CD4-positive, alpha-beta memory T cell (primary cell): ENCODE results near the gene KANSL1. TPM values are rescaled to one million over a fixed set of nuclear protein-coding genes. Genes with fewer than 3 reads are reported as not detected.
"Not testable (repeated sequence)": the region's sequence is repeated elsewhere in the genome, so short reads cannot be mapped to it uniquely, and the experiment has no call there.

Experiments
- CTCF ChIA-PET: fragments of 350-600 bp; sonication (Branson Sonifier 250); formaldehyde crosslinking; loops from one replicate; lab custom pipeline; 2021; ENCODE audit warnings: inconsistent platforms; ENCODE audit not compliant: partially characterized antibody; lab: Charles Lee
- POLR2A ChIA-PET: fragments of 350-600 bp; sonication (Branson Sonifier 250); formaldehyde crosslinking; loops from one replicate; lab custom pipeline; 2021; ENCODE audit not compliant: partially characterized antibody; lab: Charles Lee
- DNase-seq, 5 donors: peaks; one replicate each; pipeline versions ENCODE4 v3.0.0 to v3.0.0-alpha.2; 2020 to 2022; ENCODE audit warnings: mixed read lengths in 1 of 5
- H3K27ac ChIP-seq: one replicate; pipeline ENCODE4 v1.7.0; 2013; ENCODE audit warnings: low read depth, low read length
- H3K27me3 ChIP-seq: 2 replicates; pipeline ENCODE4 v1.7.0; 2013; ENCODE audit warnings: mild to moderate bottlenecking, low read length, moderate library complexity; ENCODE audit not compliant: insufficient read depth
- H3K36me3 ChIP-seq: 2 replicates; pipeline ENCODE4 v1.7.0; 2013; ENCODE audit warnings: mild to moderate bottlenecking, low read length, moderate library complexity; ENCODE audit not compliant: insufficient read depth
- H3K4me1 ChIP-seq: 2 replicates; pipeline ENCODE4 v1.7.0; 2013; ENCODE audit warnings: mild to moderate bottlenecking, low read length, moderate library complexity; ENCODE audit not compliant: insufficient read depth
- H3K4me3 ChIP-seq, 2 donors: one replicate each; pipeline ENCODE4 v1.7.0; 2013; ENCODE audit warnings: low read length in 2 of 2, mild to moderate bottlenecking in 1 of 2
- H3K9me3 ChIP-seq, 2 donors: one replicate each; pipeline ENCODE4 v1.7.0; 2013; ENCODE audit warnings: low read length in 2 of 2, control low read depth in 1 of 2; ENCODE audit not compliant: control insufficient read depth in 1 of 2
- H3K27ac Mint-ChIP-seq, 7 donors: one replicate each; pipeline ENCODE4 v1.8.0; 2020 to 2021; ENCODE audit warnings: mixed read lengths in 7 of 7, mild to moderate bottlenecking in 6 of 7, inconsistent platforms in 3 of 7, moderate library complexity in 3 of 7
- H3K27me3 Mint-ChIP-seq, 2 donors: one replicate each; pipeline ENCODE4 v1.8.0; 2020 to 2021; ENCODE audit warnings: mixed read lengths in 2 of 2
- H3K36me3 Mint-ChIP-seq, 2 donors: one replicate each; pipeline ENCODE4 v1.8.0; 2020 to 2021; ENCODE audit warnings: mixed read lengths in 2 of 2, inconsistent platforms in 1 of 2, mild to moderate bottlenecking in 1 of 2
- H3K4me1 Mint-ChIP-seq, 4 donors: one replicate each; pipeline ENCODE4 v1.8.0; 2020 to 2021; ENCODE audit warnings: mixed read lengths in 4 of 4, mild to moderate bottlenecking in 1 of 4
- H3K4me3 Mint-ChIP-seq, 8 donors: one replicate each; pipeline ENCODE4 v1.8.0; 2020 to 2021; ENCODE audit warnings: mixed read lengths in 8 of 8, mild to moderate bottlenecking in 7 of 8, moderate library complexity in 6 of 8, inconsistent platforms in 3 of 8
- H3K9me3 Mint-ChIP-seq, 8 donors: one replicate each; pipeline ENCODE4 v1.8.0; 2020 to 2021; ENCODE audit warnings: mixed read lengths in 8 of 8, mild to moderate bottlenecking in 5 of 8, inconsistent platforms in 3 of 8, moderate library complexity in 1 of 8
- intact Hi-C: fragments of 100-400 bp; cut with micrococcal nuclease; formaldehyde crosslinking; loops from one replicate; pipeline ENCODE4 v1.15.1; 2023
- polyA plus RNA-seq, 2 donors: library from polyadenylated mRNA; unstranded; fragments of 300-500 nt; fragmentation: Illumina TruSeq; gene quantifications; one replicate each; pipeline ENCODE4 v1.2.3, GENCODE V29; 2021
- total RNA-seq, 2 experiments: library from RNA; stranded (reverse); gene quantifications; one replicate each; pipeline ENCODE4 v1.2.3, GENCODE V29; 2021

KANSL1 gene
- total and polyA plus RNA-seq, 4 experiments from 2014 or later, result 6.7 to 206 (median 107) TPM

DNA sequence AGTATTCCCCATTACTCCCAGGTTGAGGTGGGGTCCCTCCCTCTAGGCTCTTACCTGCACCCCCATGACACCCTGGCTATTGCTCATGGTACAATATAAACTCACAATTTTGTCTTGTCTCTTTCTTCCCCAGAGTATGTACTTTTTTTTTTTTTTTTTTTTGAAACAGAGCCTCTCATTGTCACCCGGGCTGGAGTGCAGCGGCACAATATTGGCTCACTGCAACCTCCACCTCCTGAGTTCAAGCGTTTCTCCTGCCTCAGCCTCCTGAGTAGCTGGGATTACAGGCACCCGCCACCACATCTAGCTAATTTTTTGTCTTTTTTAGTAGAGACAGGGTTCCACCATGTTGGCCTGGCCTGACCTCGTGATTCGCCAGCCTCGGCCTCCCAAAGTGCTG is 8.5 kb downstream of the KANSL1 start:
- Histone ChIP-seq H3K9me3 (no peaks in the 10 kb centered on the region), H3K4me3 (no peak overlapping the region), H3K4me1 (peaks cover 95% of the 10 kb centered on the region), H3K27ac (no peak overlapping the region), H3K27me3 (no peaks in the 10 kb centered on the region), H3K36me3 (no peaks in the 10 kb centered on the region)
- ChIA-PET CTCF (interaction anchor here (0.6 to 6.0 kb wide), 6 partner anchors 8 to 141 kb away, joined by 3 to 41 read pairs (median 4); partner anchors contain the start of gene KANSL1), POLR2A (interaction anchor here (0.7 to 2.5 kb wide), 5 partner anchors 9 to 140 kb away, joined by 3 to 12 read pairs (median 4); partner anchors contain the start of gene KANSL1)
- Mint-ChIP-seq H3K4me1 (peaks cover 62 to 100% (median 86%) of the 10 kb centered on the region in 4 donors), H3K36me3 (peaks cover 0 to 12% of the 10 kb centered on the region in 2 donors), H3K27ac (peak overlapping the region in 6 of 7 donors; percentile 5 to 81 (median 33)), H3K4me3 (peak overlapping the region in 7 of 8 donors; percentile 15 to 83 (median 46)), H3K9me3 (no peaks in the 10 kb centered on the region), H3K27me3 (no peaks in the 10 kb centered on the region)
- DNase-seq, result no peak
- intact Hi-C loops, result no loop called here

DNA sequence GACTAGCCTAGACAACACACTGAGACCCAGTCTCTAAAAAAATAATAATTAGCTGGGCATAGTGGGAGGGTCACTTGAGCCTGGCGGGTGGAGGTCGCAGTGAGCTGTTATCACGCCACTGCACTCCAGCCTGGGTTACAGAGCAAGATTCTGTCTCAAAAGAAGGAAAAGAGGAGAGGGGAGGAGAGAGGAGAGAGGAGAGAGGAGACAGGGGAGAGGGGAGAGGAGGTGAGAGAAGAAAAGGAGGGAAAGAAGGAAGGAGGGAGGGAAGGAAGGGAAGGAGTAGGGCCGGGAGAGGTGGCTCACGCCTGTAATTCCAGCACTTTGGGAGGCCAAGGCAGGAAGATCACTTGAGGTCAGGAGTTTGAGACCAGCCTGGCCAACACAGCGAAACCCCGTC is 9.8 kb downstream of the KANSL1 start:
- H3K9me3 ChIP-seq, intact Hi-C loops, H3K9me3 Mint-ChIP-seq, H3K27me3 ChIP-seq, H3K27me3 Mint-ChIP-seq, H3K4me3 ChIP-seq, DNase-seq, H3K27ac ChIP-seq, H3K36me3 ChIP-seq: not testable (repeated sequence)
- ChIA-PET CTCF (interaction anchor here (0.7 to 1.5 kb wide), 4 partner anchors 10 to 139 kb away, joined by 3 to 4 read pairs (median 4); partner anchors contain the start of gene KANSL1), POLR2A (interaction anchor here (1.3 to 9.7 kb wide), 5 partner anchors 9 to 38 kb away, joined by 3 to 68 read pairs (median 8); partner anchors contain the start of gene KANSL1)
- peaks cover 95% of the 10 kb centered on the region for H3K4me1 ChIP-seq
- Mint-ChIP-seq H3K4me1 (peaks cover 69 to 100% (median 88%) of the 10 kb centered on the region in 4 donors), H3K36me3 (peaks cover 4 to 15% of the 10 kb centered on the region in 2 donors), H3K4me3 (peak overlapping the region in 5 of 8 donors; percentile 25 to 83 (median 57)), H3K27ac (peak overlapping the region in 4 of 7 donors; percentile 5 to 80 (median 56))

DNA sequence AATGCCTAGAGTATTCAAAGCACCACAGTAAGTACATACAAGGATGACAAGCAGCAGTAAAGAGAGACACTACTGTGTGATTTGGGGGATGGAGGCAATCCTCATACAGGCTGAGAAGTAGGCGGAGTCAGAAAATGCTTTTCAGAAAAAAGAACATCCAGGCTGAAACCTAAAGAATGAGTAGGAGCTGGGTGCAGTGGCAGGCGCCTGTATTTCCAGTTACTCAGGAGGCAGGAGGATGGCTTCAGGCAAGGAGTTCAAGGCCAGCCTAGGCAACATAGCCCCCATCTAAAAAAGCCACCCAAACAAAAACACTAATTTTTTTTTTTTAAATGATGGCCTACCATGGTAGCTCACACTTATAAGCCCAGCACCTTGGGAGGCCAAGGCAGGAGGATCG is 10.3 kb downstream of the KANSL1 start:
- Histone ChIP-seq H3K36me3 (no peaks in the 10 kb centered on the region), H3K27ac (no peak overlapping the region), H3K27me3 (no peaks in the 10 kb centered on the region), H3K9me3 (no peaks in the 10 kb centered on the region), H3K4me3 (no peak overlapping the region), H3K4me1 (peaks cover 95% of the 10 kb centered on the region)
- H3K36me3 Mint-ChIP-seq, result peaks cover 4 to 15% of the 10 kb centered on the region in 2 donors
- CTCF ChIA-PET, result interaction anchor here (0.7 to 1.3 kb wide), 3 partner anchors 14 to 139 kb away, joined by 3 to 4 read pairs (median 3); no protein-coding TSS in a partner anchor
- no peak for DNase-seq
- H3K27me3 Mint-ChIP-seq, result no peaks in the 10 kb centered on the region
- POLR2A ChIA-PET, result interaction anchor here (1.3 to 9.7 kb wide), 5 partner anchors 8 to 37 kb away, joined by 3 to 68 read pairs (median 8); partner anchors contain the start of gene KANSL1
- H3K27ac Mint-ChIP-seq, result peak overlapping the region in 4 of 7 donors; percentile 5 to 72 (median 51)
- intact Hi-C loops, result loop anchor here (1.0 kb wide), 1 partner anchor 9 kb away; no protein-coding TSS in a partner anchor
- H3K9me3 Mint-ChIP-seq, result no peaks in the 10 kb centered on the region
- peaks cover 69 to 100% (median 88%) of the 10 kb centered on the region in 4 donors for H3K4me1 Mint-ChIP-seq
- H3K4me3 Mint-ChIP-seq, result peak overlapping the region in 6 of 8 donors; percentile 41 to 69 (median 52)

DNA sequence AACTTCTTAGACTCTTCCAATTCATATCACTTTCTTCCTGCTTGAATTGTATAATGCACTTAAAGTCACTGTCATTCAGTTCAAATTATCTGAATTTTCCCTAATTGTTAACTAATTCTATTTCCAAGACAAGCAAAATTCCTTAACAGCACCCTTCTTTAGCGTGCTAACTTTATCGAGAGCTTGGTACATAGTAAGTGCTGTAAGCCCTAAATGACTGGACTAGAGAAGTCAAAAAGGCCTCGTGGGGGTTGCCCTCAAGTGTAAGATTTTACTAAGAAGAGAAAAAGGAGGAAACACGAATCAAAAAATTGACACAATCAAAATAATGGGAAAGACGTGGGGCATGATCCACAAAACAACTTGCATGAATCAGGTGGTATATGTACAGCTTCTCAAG is 11.3 kb downstream of the KANSL1 start:
- Mint-ChIP-seq H3K9me3 (no peaks in the 10 kb centered on the region), H3K4me3 (peak overlapping the region in 7 of 8 donors; percentile 18 to 60 (median 55)), H3K36me3 (peaks cover 4 to 16% of the 10 kb centered on the region in 2 donors), H3K27ac (peak overlapping the region in 6 of 7 donors; percentile 5 to 77 (median 52)), H3K27me3 (no peaks in the 10 kb centered on the region), H3K4me1 (peaks cover 69 to 98% (median 86%) of the 10 kb centered on the region in 4 donors)
- H3K27me3 ChIP-seq, result no peaks in the 10 kb centered on the region
- no peak overlapping the region for H3K27ac ChIP-seq
- peaks cover 95% of the 10 kb centered on the region for H3K4me1 ChIP-seq
- ChIA-PET CTCF (interaction anchor here (1.6 to 2.2 kb wide), 3 partner anchors 29 to 137 kb away, joined by 4 to 11 read pairs (median 8); no protein-coding TSS in a partner anchor), POLR2A (interaction anchor here (1.1 to 9.7 kb wide), 3 partner anchors 11 to 25 kb away, joined by 3 to 68 read pairs (median 15); partner anchors contain the start of gene KANSL1)
- DNase-seq, result no peak
- H3K36me3 ChIP-seq, result no peaks in the 10 kb centered on the region
- intact Hi-C loops, result loop anchor here (1.0 kb wide), 1 partner anchor 10 kb away; no protein-coding TSS in a partner anchor
- no peaks in the 10 kb centered on the region for H3K9me3 ChIP-seq
- H3K4me3 ChIP-seq, result no peak overlapping the region

DNA sequence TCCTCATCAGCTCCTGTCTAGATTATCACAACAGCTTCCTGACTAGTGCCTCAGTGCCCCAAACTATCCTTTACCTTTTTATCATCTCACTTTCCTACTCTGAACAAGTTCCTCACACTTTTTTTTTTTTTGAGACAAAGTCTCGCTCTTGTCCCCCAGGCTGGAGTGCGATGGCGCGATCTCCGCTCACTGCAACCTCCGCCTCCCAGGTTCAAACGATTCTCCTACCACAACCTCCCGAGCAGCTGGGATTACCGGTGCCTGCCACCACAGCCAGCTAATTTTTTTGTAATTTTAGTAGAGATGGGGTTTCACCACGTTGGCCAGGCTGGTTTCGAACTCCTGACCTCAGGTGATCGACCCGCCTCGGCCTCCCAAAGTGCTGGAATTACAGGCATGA is 11.9 kb downstream of the KANSL1 start:
- H3K9me3 ChIP-seq, H3K9me3 Mint-ChIP-seq, intact Hi-C loops, H3K4me3 ChIP-seq, H3K27me3 Mint-ChIP-seq, H3K27me3 ChIP-seq, DNase-seq, H3K36me3 ChIP-seq, H3K27ac ChIP-seq: not testable (repeated sequence)
- Mint-ChIP-seq H3K36me3 (peaks cover 4 to 15% of the 10 kb centered on the region in 2 donors), H3K27ac (peak overlapping the region in 6 of 7 donors; percentile 5 to 77 (median 32)), H3K4me3 (peak overlapping the region in 7 of 8 donors; percentile 18 to 60 (median 55)), H3K4me1 (peaks cover 70 to 98% (median 85%) of the 10 kb centered on the region in 4 donors)
- POLR2A ChIA-PET, result interaction anchor here (1.1 to 9.7 kb wide), 3 partner anchors 10 to 25 kb away, joined by 3 to 68 read pairs (median 15); partner anchors contain the start of gene KANSL1
- CTCF ChIA-PET, result interaction anchor here (0.9 to 2.2 kb wide), 6 partner anchors 8 to 137 kb away, joined by 3 to 11 read pairs (median 5); partner anchors contain the start of gene KANSL1
- H3K4me1 ChIP-seq, result peaks cover 95% of the 10 kb centered on the region

DNA sequence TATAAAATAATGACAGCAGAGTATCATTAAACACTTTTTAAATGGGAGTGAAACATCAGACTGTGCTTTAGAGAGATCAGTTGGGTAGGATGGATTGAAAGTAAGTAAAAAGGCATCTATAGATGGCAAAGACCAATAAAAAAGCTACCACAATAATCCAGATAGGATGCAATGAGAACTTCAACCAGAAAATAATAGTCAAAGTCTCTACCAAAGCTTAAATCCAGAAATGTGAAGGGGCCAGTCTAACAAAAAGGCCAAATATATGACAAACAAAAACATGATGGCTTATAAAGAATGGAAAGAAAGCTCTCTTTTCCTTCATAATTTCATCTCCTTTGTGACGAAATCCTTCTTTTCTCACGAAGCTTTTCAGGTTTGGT is 12.3 kb downstream of the KANSL1 start:
- no peak overlapping the region for H3K27ac ChIP-seq
- H3K27me3 Mint-ChIP-seq, result no peaks in the 10 kb centered on the region

More for the DNA sequence above, 12.3 kb downstream of the KANSL1 start:
- Mint-ChIP-seq H3K4me1 (peaks cover 72 to 98% (median 89%) of the 10 kb centered on the region in 4 donors), H3K36me3 (peaks cover 4 to 17% of the 10 kb centered on the region in 2 donors), H3K4me3 (peak overlapping the region in 7 of 8 donors; percentile 17 to 60 (median 40)), H3K27ac (peak overlapping the region in 5 of 7 donors; percentile 11 to 77 (median 42)), H3K9me3 (no peaks in the 10 kb centered on the region)
- intact Hi-C loops, result no loop called here
- Histone ChIP-seq H3K36me3 (no peaks in the 10 kb centered on the region), H3K4me1 (peaks cover 95% of the 10 kb centered on the region), H3K4me3 (no peak overlapping the region), H3K27me3 (no peaks in the 10 kb centered on the region), H3K9me3 (no peaks in the 10 kb centered on the region)
- POLR2A ChIA-PET, result interaction anchor here (1.1 to 9.7 kb wide), 3 partner anchors 10 to 26 kb away, joined by 3 to 68 read pairs (median 15); partner anchors contain the start of gene KANSL1
- CTCF ChIA-PET, result interaction anchor here (0.5 to 2.2 kb wide), 7 partner anchors 9 to 746 kb away, joined by 3 to 11 read pairs (median 4); partner anchors contain the start of gene KANSL1
- no peak for DNase-seq
